Measurements from ENCODE around the gene ZBTB43.

The ZBTB43 gene

GRCh38 chr9:126834672-126835071 is 29.8 kb downstream of the ZBTB43 start:
- TF ChIP-seq GATA2 (IDR thresholded peaks at IDR 0.05; ENCODE audit: low read depth, low read length) (no peak), GATA3 (IDR thresholded peaks at IDR 0.05; ENCODE audit: low read depth, low read length) (no peak)

GRCh38 chr9:126836216-126836615 is 31.4 kb downstream of the ZBTB43 start:
- TF ChIP-seq GATA2 (IDR thresholded peaks at IDR 0.05; ENCODE audit: low read depth, low read length) (no peak), GATA3 (IDR thresholded peaks at IDR 0.05; ENCODE audit: low read depth, low read length) (no peak)

GRCh38 chr9:126838055-126838811 is 33.4 kb downstream of the ZBTB43 start:
- TF ChIP-seq GATA2 (IDR thresholded peaks at IDR 0.05; ENCODE audit: low read depth, low read length) = no peak
- TF ChIP-seq GATA3 (IDR thresholded peaks at IDR 0.05; ENCODE audit: low read depth, low read length) = no peak

- TF ChIP-seq GATA3 (IDR thresholded peaks at IDR 0.05; ENCODE audit: low read depth, low read length) (no peak), GATA2 (IDR thresholded peaks at IDR 0.05; ENCODE audit: low read depth, low read length) (no peak)
These were observed 34.1 kb downstream of the ZBTB43 start for GRCh38 chr9:126838895-126839294.

GRCh38 chr9:126839301-126839700 is 34.5 kb downstream of the ZBTB43 start:
- no peak for TF ChIP-seq GATA3 (IDR thresholded peaks at IDR 0.05; ENCODE audit: low read depth, low read length)
- no peak for TF ChIP-seq GATA2 (IDR thresholded peaks at IDR 0.05; ENCODE audit: low read depth, low read length)

GRCh38 chr9:126842220-126842842 is 37.5 kb downstream of the ZBTB43 start:
- TF ChIP-seq GATA2 (IDR thresholded peaks at IDR 0.05; ENCODE audit: low read depth, low read length) (no peak), GATA3 (IDR thresholded peaks at IDR 0.05; ENCODE audit: low read depth, low read length) (no peak)

- no peak for TF ChIP-seq GATA3 (IDR thresholded peaks at IDR 0.05; ENCODE audit: low read depth, low read length)
- no peak for TF ChIP-seq GATA2 (IDR thresholded peaks at IDR 0.05; ENCODE audit: low read depth, low read length)
These were observed 38.3 kb downstream of the ZBTB43 start for GRCh38 chr9:126842977-126843799.

- TF ChIP-seq GATA2 (IDR thresholded peaks at IDR 0.05; ENCODE audit: low read depth, low read length) (no peak), GATA3 (IDR thresholded peaks at IDR 0.05; ENCODE audit: low read depth, low read length) (no peak)
These were observed 39.2 kb downstream of the ZBTB43 start for GRCh38 chr9:126844085-126844484.

- TF ChIP-seq GATA2 (IDR thresholded peaks at IDR 0.05; ENCODE audit: low read depth, low read length) (no peak), GATA3 (IDR thresholded peaks at IDR 0.05; ENCODE audit: low read depth, low read length) (no peak)
These were observed 42.2 kb downstream of the ZBTB43 start for GRCh38 chr9:126847051-126847450.

- TF ChIP-seq GATA3 (IDR thresholded peaks at IDR 0.05; ENCODE audit: low read depth, low read length) = no peak
- TF ChIP-seq GATA2 (IDR thresholded peaks at IDR 0.05; ENCODE audit: low read depth, low read length) = no peak
These were observed 44.9 kb downstream of the ZBTB43 start for GRCh38 chr9:126849591-126850225.

GRCh38 chr9:126851286-126851880 is 46.5 kb downstream of the ZBTB43 start:
- no peak for TF ChIP-seq GATA2 (IDR thresholded peaks at IDR 0.05; ENCODE audit: low read depth, low read length)
- TF ChIP-seq GATA3 (IDR thresholded peaks at IDR 0.05; ENCODE audit: low read depth, low read length) = no peak

- TF ChIP-seq GATA3 (IDR thresholded peaks at IDR 0.05; ENCODE audit: low read depth, low read length) = no peak
- no peak for TF ChIP-seq GATA2 (IDR thresholded peaks at IDR 0.05; ENCODE audit: low read depth, low read length)
These were observed 47.3 kb downstream of the ZBTB43 start for GRCh38 chr9:126852086-126852688.

- TF ChIP-seq GATA3 (IDR thresholded peaks at IDR 0.05; ENCODE audit: low read depth, low read length) = no peak
- no peak for TF ChIP-seq GATA2 (IDR thresholded peaks at IDR 0.05; ENCODE audit: low read depth, low read length)
These were observed 48.8 kb downstream of the ZBTB43 start for GRCh38 chr9:126853667-126854066.

All from SH-SY5Y (cell line).